Germinal center (tissue), 1 donor: ENCODE data around the gene BCL2.

Source experiments
- DNase-seq: peaks from one replicate; pipeline ENCODE4 v3.0.0; 2012; ENCODE audit warnings: mixed read lengths, low spot score

The BCL2 gene

GRCh38 chr18:63140038-63140450 lies 179.5 kb downstream of the BCL2 start:
- DNase-seq = no peak

DNA sequence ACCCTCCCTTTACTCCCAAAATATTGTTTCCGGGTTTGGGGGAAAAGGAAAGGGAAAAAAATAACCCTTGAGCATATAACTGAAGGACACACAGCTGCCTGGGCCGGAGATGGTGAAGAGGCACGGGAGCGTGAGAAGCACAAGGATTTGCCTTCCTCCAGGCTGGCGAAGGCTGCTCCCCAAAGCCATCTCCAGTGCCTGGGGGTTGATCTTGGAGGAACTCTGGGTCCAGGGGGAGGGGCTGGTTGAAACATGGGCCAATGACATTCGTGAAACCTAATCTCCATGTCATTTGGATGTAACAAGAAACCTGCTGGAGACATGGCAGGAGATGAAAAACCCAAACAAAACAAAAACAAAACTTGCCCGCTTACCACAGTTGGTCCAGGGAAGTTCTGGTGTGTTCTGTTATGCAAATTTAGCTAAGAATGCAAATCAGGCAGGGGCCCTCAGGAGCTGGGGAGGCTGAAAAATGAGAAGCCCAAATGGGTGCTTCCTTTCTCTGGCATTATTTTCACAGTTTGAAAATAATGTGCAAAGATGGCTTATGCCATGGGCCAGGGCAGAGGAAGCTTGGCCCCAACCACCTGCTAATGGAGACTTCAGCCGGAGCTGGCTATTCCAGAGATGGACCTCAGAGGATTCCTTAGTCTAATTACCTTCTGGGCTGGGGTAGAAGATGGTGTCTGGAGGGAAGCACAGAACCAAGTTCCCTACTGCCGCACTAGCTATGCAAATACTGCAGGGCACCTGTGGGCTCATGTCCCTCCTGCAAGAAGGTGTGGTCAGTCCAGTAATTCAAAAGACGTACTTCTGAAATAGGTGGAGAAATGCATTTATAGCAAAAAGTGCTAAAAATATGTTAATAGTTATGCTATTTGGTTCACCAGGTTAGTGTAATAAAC lies 180.9 kb downstream of the BCL2 start:
- peak; percentile 63 for DNase-seq

GRCh38 chr18:63137999-63138435 lies 181.6 kb downstream of the BCL2 start:
- DNase-seq = peak; percentile 45

GRCh38 chr18:63135101-63135500 lies 184.5 kb downstream of the BCL2 start:
- DNase-seq = no peak

DNA sequence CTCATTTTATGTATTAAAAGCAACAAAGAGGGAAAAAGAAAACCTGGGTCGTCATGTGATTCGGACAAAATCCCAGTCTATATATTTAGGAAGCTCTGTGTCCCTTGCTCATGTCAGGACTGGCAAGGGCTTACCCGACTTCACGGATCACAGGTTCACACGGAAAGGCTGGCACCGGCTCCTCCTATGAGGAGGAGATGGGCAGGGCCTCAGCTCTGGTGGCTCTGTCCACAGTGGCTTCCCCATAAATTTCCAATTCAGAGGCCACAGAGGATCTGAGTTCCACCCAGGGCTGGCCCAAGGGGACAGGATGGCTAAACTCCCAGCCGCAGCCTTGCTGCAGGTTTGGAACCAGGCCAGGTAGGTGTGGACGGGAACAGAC lies 186.8 kb downstream of the BCL2 start:
- no peak for DNase-seq

GRCh38 chr18:63131959-63132818 lies 187.4 kb downstream of the BCL2 start:
- DNase-seq = no peak

GRCh38 chr18:63131106-63131958 lies 188.2 kb downstream of the BCL2 start:
- DNase-seq = peak; percentile 60

DNA sequence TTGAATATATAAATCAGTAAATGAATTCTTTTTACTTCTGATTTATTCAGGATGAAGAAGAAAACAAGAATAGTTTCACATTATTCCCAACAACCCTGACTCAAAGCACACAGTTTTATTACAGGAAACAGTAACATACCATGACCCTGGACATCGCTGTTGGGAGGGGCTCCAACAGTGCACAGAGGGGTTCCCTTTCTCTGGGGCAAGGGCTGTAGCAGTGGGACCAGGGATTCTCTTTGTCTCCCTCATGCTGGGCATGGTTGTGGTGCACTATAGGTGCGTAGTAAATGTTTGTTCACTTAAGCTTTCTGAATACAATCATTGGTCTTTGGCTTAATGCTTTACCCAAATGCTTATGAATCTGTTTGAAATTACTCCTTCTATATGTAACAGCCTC lies 189.4 kb downstream of the BCL2 start:
- no peak for DNase-seq

DNA sequence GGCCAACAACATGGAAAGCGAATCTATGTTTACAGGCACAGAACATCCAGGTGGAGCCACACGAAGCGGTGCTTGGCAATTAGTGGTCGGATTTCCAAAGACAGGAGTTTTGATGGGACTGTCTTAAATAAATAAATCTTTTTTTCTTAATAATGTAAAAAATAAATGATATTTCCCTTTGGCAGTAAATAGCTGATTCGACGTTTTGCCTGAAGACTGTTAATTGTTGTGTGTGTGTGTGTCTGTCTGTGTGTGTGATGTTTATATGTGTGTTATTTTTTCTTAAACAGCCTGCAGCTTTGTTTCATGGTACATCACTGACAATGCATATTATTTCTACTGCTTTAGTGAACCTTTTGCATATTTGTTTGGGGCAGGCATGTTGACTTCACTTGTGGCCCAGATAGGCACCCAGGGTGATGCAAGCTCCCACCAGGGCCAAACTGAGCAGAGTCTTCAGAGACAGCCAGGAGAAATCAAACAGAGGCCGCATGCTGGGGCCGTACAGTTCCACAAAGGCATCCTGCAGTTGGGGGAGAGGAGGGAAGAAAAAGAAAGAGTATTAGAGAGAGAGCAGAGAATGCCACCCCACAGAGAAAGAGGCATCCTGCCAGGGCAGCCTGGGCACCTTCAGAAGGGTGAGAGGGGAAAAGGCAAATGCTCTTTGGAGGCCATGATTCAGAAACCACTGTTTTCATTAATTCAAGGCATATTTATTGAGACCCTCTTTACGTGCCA lies 191.2 kb downstream of the BCL2 start:
- no peak for DNase-seq

DNA sequence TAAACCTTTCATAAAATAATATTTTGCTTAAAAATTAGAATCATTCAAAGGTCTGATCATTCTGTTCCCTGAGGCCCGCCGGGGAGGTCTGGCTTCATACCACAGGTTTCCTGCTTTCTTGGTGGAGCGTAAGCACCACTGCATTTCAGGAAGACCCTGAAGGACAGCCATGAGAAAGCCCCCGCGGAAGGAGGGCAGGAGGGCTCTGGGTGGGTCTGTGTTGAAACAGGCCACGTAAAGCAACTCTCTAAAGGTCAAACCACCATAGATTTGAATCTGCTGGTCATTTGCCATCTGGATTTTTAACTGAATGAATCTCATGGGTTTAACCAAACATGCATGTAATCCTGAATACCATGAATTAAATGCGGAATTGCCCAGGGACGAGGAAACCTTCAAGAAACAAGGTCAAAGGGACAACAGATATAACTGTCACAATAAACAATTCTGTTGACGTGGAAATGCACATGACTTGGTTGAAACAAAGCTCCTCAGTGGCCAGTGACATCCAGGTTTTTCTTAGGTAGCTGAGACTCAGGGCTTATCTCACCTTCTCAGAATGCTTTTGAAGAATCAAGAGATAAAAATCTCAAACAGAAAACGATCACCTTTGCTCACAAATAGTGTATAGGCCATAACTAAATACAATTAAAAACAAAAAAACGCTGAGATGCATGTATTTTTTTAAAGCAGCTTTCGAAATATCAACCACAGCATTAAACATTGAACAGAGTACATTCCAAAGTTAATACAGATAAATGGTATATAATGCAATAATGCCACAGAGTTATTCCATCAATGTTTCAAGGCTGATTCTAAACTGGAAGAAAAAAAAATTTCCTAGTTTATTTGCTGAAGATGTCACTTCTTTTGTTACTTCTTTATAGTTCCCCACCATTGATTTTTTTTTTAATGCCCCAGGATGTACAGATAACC lies 193.2 kb downstream of the BCL2 start:
- DNase-seq = no peak

DNA sequence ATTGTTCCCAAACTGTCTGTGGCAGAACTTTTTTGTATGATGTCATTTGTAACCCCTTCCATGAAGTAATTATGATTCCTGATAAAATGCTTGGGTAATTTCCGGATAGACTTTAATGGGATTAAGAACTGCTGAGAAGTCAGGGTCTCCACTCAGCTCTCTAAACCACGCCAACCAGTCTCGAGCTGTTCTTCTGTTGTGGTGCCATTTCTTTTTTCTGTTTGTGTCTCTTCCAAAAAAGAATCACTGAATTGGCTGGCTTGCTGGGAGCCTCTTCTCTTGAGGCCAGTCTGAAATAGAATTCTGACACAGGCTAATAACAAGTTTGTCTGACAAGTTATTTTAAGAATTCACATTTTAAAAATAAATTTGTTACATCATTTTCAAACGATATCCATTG lies 198.9 kb downstream of the BCL2 start:
- no peak for DNase-seq

- DNase-seq = no peak
Measured at GRCh38 chr18:63119647-63120046, 199.9 kb downstream of the BCL2 start.

GRCh38 chr18:63113899-63114565 lies 205.5 kb downstream of the BCL2 start:
- DNase-seq = no peak

- no peak for DNase-seq
Measured at GRCh38 chr18:63112706-63113105, 206.9 kb downstream of the BCL2 start.

DNA sequence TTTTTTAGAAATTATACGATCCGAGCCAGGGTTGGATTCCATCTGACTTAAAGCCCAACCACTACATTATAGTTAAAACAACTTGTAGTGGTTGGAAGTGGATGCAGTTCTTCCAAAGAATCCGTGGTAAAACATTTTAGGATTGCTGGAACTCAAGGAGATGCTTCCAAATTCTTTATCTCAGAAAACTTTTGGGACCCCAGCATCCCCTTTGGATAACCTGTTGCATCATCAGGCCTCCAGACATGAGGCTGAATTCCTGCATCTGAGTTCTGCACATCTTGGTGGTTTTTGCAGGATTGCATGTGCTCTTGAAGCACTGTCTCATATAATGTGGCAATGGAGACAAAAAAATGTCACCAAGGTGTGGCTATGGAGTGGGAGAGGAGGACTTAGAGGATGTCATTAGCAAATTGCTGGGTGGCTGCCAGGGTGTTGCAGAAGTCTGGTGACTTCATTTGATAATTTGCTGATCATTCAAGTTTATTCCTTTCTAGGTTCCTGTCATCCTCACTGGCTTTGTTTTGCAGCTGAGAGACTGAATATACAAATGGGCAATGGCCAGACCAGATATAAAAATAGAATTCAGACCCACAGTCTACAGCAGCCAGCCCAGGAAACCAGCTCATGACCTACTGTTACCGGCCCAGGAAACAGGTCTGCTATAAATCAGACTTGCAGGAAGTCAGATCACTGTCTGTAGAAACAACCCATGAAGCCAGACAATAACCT lies 207.7 kb downstream of the BCL2 start:
- DNase-seq = no peak

- DNase-seq = no peak
Measured at GRCh38 chr18:63109802-63110201, 209.8 kb downstream of the BCL2 start.

DNA sequence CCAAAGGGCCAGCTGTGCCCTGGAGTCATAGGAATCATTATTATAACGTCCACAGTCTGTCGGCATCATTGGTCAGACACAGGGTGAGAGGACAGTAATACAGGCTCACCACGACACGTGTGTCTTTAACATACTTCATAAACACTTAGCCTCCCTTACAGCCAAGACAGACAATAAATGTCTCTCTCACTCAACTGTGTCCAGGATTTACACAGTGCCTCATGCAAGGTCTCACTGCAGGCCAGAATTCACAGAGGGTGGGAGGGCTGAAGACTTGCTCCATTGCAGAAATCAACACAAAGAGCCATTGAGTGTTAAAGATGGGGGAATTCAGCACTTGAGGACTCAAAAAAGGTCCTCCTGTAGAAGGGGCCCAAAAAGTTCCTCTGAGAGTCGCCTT lies 210.5 kb downstream of the BCL2 start:
- no peak for DNase-seq

DNA sequence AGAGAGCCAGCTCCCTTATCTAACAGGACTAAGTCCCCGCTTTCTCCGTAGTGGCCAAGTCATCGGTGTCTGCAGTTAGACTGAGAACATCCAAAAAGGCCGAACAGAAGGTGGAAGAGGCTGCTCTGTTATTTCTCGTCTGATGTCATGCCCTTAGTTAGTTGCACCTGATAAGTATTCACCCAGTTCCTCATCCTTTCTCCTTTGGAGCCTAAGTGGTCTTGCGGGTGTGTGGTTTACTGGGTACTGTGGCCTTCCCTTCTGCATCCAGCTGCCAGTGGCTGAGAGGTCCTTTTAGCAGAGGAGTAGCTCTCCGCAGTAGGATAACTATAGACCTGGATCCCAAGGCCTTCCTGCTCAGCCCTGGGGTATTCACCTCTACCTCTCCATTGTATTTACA lies 211.6 kb downstream of the BCL2 start:
- no peak for DNase-seq
